HEK293 (cell line): ENCODE measurements around the gene MSMP.

ENCODE experiments used
- CTCF ChIA-PET: fragments of 350-600 bp; formaldehyde crosslinking; extraction: SDS; loops from one replicate; lab custom pipeline; 2021; ENCODE audit warnings: antibody characterized with exemption; lab: Yijun Ruan, JAX
- POLR2A ChIA-PET: fragments of 300-600 bp; formaldehyde crosslinking; extraction: SDS; loops from one replicate; lab custom pipeline; 2020; ENCODE audit warnings: antibody characterized with exemption, inconsistent platforms; lab: Yijun Ruan, JAX
- H3K27ac ChIP-seq: fragments of 200-500 bp; sonication (Bioruptor generic); 2 replicates; pipeline ENCODE4 v1.5.1; 2014; ENCODE audit warnings: low read depth, low read length, control low read depth, inconsistent platforms; ENCODE audit errors: extremely low read depth
- H3K36me3 ChIP-seq, 2 experiments: fragments of 200-500 bp in 1 of 2; sonication (Bioruptor generic) in 1 of 2; 1 replicate in 1 of 2; 2 replicates in 1 of 2; pipeline ENCODE4 v1.5.1; 2014 to 2017; ENCODE audit warnings: inconsistent platforms in 2 of 2, low read length in 2 of 2; ENCODE audit not compliant: control insufficient read depth in 2 of 2, insufficient read depth in 1 of 2
- H3K4me1 ChIP-seq: fragments of 200-500 bp; sonication (Bioruptor generic); 2 replicates; pipeline ENCODE4 v1.5.1; 2014; ENCODE audit warnings: mild to moderate bottlenecking, low read length, inconsistent platforms; ENCODE audit not compliant: control insufficient read depth, insufficient read depth
- H3K4me3 ChIP-seq: 2 replicates; pipeline ENCODE4 v1.5.1; 2011; ENCODE audit warnings: low read depth, mild to moderate bottlenecking, control low read depth, low read length, moderate library complexity
- H3K9me3 ChIP-seq: fragments of 200-500 bp; sonication (Bioruptor generic); 2 replicates; pipeline ENCODE4 v1.5.1; 2014; ENCODE audit warnings: low read depth, low read length, inconsistent platforms; ENCODE audit not compliant: control insufficient read depth, insufficient read depth
- GLIS2 ChIP-seq: fragments of 450-650 bp; formaldehyde crosslinking; IDR thresholded peaks from 2 replicates; pipeline ENCODE4 v1.5.1; 2016; ENCODE audit warnings: missing biosample characterization, missing genetic modification characterization
- KLF1 ChIP-seq: fragments of 450-650 bp; formaldehyde crosslinking; IDR thresholded peaks from 2 replicates; pipeline ENCODE4 v1.5.1; 2016; ENCODE audit warnings: missing biosample characterization, missing genetic modification characterization
- KLF16 ChIP-seq: fragments of 450-650 bp; formaldehyde crosslinking; IDR thresholded peaks from 2 replicates; pipeline ENCODE4 v1.5.1; 2017; ENCODE audit warnings: missing biosample characterization, missing genetic modification characterization
- KLF9 ChIP-seq: fragments of 450-650 bp; formaldehyde crosslinking; IDR thresholded peaks from 2 replicates; pipeline ENCODE4 v1.5.1; 2016; ENCODE audit warnings: missing biosample characterization, missing genetic modification characterization, low read depth
- MZF1 ChIP-seq: fragments of 450-650 bp; formaldehyde crosslinking; IDR thresholded peaks from 2 replicates; pipeline ENCODE4 v1.5.1; 2017; ENCODE audit warnings: missing biosample characterization, missing genetic modification characterization, borderline replicate concordance
- SP3 ChIP-seq: fragments of 450-650 bp; formaldehyde crosslinking; IDR thresholded peaks from 2 replicates; pipeline ENCODE4 v1.5.1; 2016; ENCODE audit warnings: missing biosample characterization, missing genetic modification characterization
- SP7 ChIP-seq: fragments of 450-650 bp; formaldehyde crosslinking; IDR thresholded peaks from 2 replicates; pipeline ENCODE4 v1.5.1; 2016; ENCODE audit warnings: missing biosample characterization, missing genetic modification characterization
- ZBTB48 ChIP-seq: fragments of 450-650 bp; formaldehyde crosslinking; IDR thresholded peaks from 2 replicates; pipeline ENCODE4 v1.5.1; 2016; ENCODE audit warnings: missing biosample characterization, missing genetic modification characterization
- ZNF146 ChIP-seq: fragments of 450-650 bp; formaldehyde crosslinking; IDR thresholded peaks from 2 replicates; pipeline ENCODE4 v1.5.1; 2016; ENCODE audit warnings: missing biosample characterization, missing genetic modification characterization
- ZNF2 ChIP-seq: fragments of 450-650 bp; formaldehyde crosslinking; IDR thresholded peaks from 2 replicates; pipeline ENCODE4 v1.5.1; 2016; ENCODE audit warnings: missing biosample characterization, missing genetic modification characterization
- ZNF223 ChIP-seq: fragments of 450-650 bp; formaldehyde crosslinking; IDR thresholded peaks from 2 replicates; pipeline ENCODE4 v1.5.1; 2016; ENCODE audit warnings: missing biosample characterization, missing genetic modification characterization
- ZNF239 ChIP-seq: fragments of 450-650 bp; formaldehyde crosslinking; IDR thresholded peaks from 2 replicates; pipeline ENCODE4 v1.5.1; 2016; ENCODE audit warnings: missing biosample characterization, missing genetic modification characterization
- ZNF341 ChIP-seq: fragments of 450-650 bp; formaldehyde crosslinking; IDR thresholded peaks from 2 replicates; pipeline ENCODE4; 2016; ENCODE audit warnings: low read depth, missing biosample characterization, missing genetic modification characterization
- ZNF354C ChIP-seq: fragments of 450-650 bp; formaldehyde crosslinking; IDR thresholded peaks from 2 replicates; pipeline ENCODE4 v1.5.1; 2016; ENCODE audit warnings: missing biosample characterization, missing genetic modification characterization, low read depth, borderline replicate concordance
- ZNF843 ChIP-seq: fragments of 450-650 bp; formaldehyde crosslinking; IDR thresholded peaks from 2 replicates; pipeline ENCODE4 v1.5.1; 2016; ENCODE audit warnings: missing biosample characterization, missing genetic modification characterization
- ZXDB ChIP-seq: fragments of 450-650 bp; formaldehyde crosslinking; IDR thresholded peaks from 2 replicates; pipeline ENCODE4 v1.5.1; 2016; ENCODE audit warnings: missing biosample characterization, missing genetic modification characterization
- TF ChIP-seq, protein P1 (sequence below): fragments of 450-650 bp; formaldehyde crosslinking; IDR thresholded peaks from 2 replicates; pipeline ENCODE4 v1.5.1; 2016; ENCODE audit warnings: missing biosample characterization, missing genetic modification characterization
- TF ChIP-seq, protein P2 (sequence below): fragments of 450-650 bp; formaldehyde crosslinking; IDR thresholded peaks from 2 replicates; pipeline ENCODE4 v1.5.1; 2016; ENCODE audit warnings: missing biosample characterization, missing genetic modification characterization
- TF ChIP-seq, protein P3 (sequence below): fragments of 450-650 bp; IDR thresholded peaks from 2 replicates; pipeline ENCODE4 v1.5.1; 2018; ENCODE audit warnings: missing biosample characterization, missing genetic modification characterization
- TF ChIP-seq, protein P4 (sequence below): fragments of 450-650 bp; formaldehyde crosslinking; IDR thresholded peaks from 2 replicates; pipeline ENCODE4 v1.5.1; 2016; ENCODE audit warnings: missing biosample characterization, missing genetic modification characterization
- TF ChIP-seq, protein P5 (sequence below): fragments of 450-650 bp; formaldehyde crosslinking; IDR thresholded peaks from 2 replicates; pipeline ENCODE4 v1.5.1; 2016; ENCODE audit warnings: missing biosample characterization, missing genetic modification characterization
- TF ChIP-seq, protein P6 (sequence below): fragments of 450-650 bp; formaldehyde crosslinking; conservative IDR thresholded peaks from 2 replicates; pipeline ENCODE4 v1.5.1; 2016; ENCODE audit warnings: low read depth, missing biosample characterization, missing genetic modification characterization

The MSMP gene

DNA sequence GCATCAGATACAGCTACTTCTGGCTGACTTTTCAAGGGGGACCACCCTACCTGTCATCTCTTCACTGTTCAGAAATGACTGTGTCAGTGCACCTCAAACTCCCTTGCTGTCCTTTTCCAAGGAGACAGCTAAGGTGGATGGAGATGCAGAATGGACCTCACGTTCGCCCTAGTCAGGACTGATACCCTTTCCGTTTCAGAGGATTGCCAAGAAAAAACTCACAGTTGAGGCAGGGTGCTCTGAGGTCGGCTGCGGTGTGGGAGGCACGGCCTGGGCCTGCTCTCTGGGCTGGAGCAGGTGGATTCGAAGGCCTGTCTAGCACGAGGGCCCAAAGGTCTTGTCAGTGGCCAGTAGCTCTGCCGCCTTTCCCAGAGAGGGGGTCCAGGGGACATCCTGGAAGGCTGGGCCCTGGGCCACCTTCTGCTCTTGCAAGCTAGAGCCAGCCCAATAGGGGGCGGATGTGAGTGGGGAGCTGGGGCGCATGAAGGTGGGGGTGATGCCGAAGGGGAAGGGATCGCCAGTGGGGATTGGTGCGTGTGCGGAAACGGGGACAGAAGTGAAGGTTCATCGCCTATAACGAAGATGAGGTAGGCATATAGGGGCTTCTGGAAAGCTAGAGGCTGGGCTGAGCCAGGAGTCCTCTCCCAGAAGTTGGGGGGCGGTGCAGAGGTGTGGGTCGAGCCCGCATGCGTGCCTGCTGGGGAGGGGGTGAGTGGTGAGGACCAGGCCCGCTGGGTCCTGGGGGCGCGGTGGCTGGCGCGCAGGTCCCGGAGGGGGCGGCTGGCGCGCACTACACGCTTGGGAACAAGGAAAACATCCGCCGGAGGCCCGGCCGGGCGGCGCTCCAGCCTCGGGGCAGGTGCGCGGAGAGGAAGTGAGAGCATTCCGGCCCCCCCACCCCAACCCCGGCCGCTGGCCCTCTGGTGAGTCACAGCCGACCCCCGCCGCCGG, 2.5 kb upstream of the MSMP start:
- Histone ChIP-seq H3K9me3 (no peaks in the 10 kb centered on the region), H3K27ac (peak overlapping the region; percentile 94), H3K4me1 (peaks cover 10% of the 10 kb centered on the region), H3K36me3 (peaks cover 0 to 48% of the 10 kb centered on the region in 2 experiments; a peak in 1 of 3 replicates), H3K4me3 (peak overlapping the region; percentile 71)
- POLR2A ChIA-PET, result interaction anchor here (0.6 to 2.6 kb wide), 16 partner anchors 9 to 411 kb away, joined by 3 to 21 read pairs (median 3); partner anchors contain the start of genes CREB3, GBA2, HINT2 and RGP1
- CTCF ChIA-PET, result interaction anchor here (0.6 to 3.9 kb wide), 19 partner anchors 8 to 687 kb away, joined by 3 to 20 read pairs (median 4); partner anchors contain the start of genes CREB3, GBA2, RGP1 and TLN1
- TF ChIP-seq, protein P1, sequence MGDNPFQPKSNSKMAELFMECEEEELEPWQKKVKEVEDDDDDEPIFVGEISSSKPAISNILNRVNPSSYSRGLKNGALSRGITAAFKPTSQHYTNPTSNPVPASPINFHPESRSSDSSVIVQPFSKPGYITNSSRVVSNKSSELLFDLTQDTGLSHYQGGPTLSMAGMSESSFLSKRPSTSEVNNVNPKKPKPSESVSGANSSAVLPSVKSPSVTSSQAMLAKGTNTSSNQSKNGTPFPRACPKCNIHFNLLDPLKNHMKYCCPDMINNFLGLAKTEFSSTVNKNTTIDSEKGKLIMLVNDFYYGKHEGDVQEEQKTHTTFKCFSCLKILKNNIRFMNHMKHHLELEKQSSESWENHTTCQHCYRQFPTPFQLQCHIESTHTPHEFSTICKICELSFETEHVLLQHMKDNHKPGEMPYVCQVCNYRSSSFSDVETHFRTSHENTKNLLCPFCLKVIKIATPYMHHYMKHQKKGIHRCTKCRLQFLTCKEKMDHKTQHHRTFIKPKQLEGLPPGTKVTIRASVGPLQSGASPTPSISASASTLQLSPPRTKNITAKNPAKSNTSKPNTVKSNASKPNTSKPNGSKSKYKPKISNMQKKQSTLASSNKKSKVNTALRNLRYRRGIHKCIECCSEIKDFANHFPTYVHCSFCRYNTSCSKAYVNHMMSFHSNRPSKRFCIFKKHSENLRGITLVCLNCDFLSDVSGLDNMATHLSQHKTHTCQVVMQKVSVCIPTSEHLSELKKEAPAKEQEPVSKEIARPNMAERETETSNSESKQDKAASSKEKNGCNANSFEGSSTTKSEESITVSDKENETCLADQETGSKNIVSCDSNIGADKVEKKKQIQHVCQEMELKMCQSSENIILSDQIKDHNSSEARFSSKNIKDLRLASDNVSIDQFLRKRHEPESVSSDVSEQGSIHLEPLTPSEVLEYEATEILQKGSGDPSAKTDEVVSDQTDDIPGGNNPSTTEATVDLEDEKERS (tag by site-specific recombination), result no peak
- 0 out of 2 replicates have a peak, but pooled peaks have one; percentile 12 for TF ChIP-seq ZNF843
- peak; percentile 12; the same call in 1 of the 2 replicates for TF ChIP-seq KLF1 (tag by site-specific recombination)
- TF ChIP-seq, protein P2, sequence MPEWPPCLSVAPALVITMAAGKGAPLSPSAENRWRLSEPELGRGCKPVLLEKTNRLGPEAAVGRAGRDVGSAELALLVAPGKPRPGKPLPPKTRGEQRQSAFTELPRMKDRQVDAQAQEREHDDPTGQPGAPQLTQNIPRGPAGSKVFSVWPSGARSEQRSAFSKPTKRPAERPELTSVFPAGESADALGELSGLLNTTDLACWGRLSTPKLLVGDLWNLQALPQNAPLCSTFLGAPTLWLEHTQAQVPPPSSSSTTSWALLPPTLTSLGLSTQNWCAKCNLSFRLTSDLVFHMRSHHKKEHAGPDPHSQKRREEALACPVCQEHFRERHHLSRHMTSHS (tag by site-specific recombination), result no peak
- no peak for TF ChIP-seq SP7 (tag by site-specific recombination)
- TF ChIP-seq ZXDB (tag by site-specific recombination), result peak; percentile 21; the same call in 1 of the 2 replicates
- TF ChIP-seq ZNF146 (tag by site-specific recombination), result 0 out of 2 replicates have a peak, but pooled peaks have one; percentile 3
- no peak for TF ChIP-seq ZNF354C (tag by site-specific recombination)
- peak; percentile 72; the same call in 1 of the 2 replicates for TF ChIP-seq ZBTB48
- TF ChIP-seq ZNF341 (tag by site-specific recombination), result peak; percentile 19; the same call in 1 of the 2 replicates
- TF ChIP-seq, protein P3, sequence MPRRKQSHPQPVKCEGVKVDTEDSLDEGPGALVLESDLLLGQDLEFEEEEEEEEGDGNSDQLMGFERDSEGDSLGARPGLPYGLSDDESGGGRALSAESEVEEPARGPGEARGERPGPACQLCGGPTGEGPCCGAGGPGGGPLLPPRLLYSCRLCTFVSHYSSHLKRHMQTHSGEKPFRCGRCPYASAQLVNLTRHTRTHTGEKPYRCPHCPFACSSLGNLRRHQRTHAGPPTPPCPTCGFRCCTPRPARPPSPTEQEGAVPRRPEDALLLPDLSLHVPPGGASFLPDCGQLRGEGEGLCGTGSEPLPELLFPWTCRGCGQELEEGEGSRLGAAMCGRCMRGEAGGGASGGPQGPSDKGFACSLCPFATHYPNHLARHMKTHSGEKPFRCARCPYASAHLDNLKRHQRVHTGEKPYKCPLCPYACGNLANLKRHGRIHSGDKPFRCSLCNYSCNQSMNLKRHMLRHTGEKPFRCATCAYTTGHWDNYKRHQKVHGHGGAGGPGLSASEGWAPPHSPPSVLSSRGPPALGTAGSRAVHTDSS (tag by site-specific recombination), result no peak
- TF ChIP-seq SP3 (tag by site-specific recombination), result 0 out of 2 replicates have a peak, but pooled peaks have one; percentile 24
- TF ChIP-seq MZF1 (tag by site-specific recombination), result peak; percentile 97
- TF ChIP-seq KLF16, result peak; percentile 31; the same call in 1 of the 2 replicates
- TF ChIP-seq, protein P4, sequence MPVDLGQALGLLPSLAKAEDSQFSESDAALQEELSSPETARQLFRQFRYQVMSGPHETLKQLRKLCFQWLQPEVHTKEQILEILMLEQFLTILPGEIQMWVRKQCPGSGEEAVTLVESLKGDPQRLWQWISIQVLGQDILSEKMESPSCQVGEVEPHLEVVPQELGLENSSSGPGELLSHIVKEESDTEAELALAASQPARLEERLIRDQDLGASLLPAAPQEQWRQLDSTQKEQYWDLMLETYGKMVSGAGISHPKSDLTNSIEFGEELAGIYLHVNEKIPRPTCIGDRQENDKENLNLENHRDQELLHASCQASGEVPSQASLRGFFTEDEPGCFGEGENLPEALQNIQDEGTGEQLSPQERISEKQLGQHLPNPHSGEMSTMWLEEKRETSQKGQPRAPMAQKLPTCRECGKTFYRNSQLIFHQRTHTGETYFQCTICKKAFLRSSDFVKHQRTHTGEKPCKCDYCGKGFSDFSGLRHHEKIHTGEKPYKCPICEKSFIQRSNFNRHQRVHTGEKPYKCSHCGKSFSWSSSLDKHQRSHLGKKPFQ (tag by site-specific recombination), result no peak
- TF ChIP-seq GLIS2 (tag by site-specific recombination), result peak; percentile 68; the same call in 1 of the 2 replicates
- peak; percentile 55; the same call in 1 of the 2 replicates for TF ChIP-seq KLF9 (tag by site-specific recombination)
- TF ChIP-seq, protein P5, sequence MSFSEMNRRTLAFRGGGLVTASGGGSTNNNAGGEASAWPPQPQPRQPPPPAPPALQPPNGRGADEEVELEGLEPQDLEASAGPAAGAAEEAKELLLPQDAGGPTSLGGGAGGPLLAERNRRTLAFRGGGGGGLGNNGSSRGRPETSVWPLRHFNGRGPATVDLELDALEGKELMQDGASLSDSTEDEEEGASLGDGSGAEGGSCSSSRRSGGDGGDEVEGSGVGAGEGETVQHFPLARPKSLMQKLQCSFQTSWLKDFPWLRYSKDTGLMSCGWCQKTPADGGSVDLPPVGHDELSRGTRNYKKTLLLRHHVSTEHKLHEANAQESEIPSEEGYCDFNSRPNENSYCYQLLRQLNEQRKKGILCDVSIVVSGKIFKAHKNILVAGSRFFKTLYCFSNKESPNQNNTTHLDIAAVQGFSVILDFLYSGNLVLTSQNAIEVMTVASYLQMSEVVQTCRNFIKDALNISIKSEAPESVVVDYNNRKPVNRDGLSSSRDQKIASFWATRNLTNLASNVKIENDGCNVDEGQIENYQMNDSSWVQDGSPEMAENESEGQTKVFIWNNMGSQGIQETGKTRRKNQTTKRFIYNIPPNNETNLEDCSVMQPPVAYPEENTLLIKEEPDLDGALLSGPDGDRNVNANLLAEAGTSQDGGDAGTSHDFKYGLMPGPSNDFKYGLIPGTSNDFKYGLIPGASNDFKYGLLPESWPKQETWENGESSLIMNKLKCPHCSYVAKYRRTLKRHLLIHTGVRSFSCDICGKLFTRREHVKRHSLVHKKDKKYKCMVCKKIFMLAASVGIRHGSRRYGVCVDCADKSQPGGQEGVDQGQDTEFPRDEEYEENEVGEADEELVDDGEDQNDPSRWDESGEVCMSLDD (tag by site-specific recombination), result peak; percentile 50; the same call in 1 of the 2 replicates
- peak; percentile 58 for TF ChIP-seq ZNF2
- peak; percentile 99 for TF ChIP-seq ZNF223 (tag by site-specific recombination)
- TF ChIP-seq ZNF239 (tag by site-specific recombination), result no peak
- TF ChIP-seq, protein P6, sequence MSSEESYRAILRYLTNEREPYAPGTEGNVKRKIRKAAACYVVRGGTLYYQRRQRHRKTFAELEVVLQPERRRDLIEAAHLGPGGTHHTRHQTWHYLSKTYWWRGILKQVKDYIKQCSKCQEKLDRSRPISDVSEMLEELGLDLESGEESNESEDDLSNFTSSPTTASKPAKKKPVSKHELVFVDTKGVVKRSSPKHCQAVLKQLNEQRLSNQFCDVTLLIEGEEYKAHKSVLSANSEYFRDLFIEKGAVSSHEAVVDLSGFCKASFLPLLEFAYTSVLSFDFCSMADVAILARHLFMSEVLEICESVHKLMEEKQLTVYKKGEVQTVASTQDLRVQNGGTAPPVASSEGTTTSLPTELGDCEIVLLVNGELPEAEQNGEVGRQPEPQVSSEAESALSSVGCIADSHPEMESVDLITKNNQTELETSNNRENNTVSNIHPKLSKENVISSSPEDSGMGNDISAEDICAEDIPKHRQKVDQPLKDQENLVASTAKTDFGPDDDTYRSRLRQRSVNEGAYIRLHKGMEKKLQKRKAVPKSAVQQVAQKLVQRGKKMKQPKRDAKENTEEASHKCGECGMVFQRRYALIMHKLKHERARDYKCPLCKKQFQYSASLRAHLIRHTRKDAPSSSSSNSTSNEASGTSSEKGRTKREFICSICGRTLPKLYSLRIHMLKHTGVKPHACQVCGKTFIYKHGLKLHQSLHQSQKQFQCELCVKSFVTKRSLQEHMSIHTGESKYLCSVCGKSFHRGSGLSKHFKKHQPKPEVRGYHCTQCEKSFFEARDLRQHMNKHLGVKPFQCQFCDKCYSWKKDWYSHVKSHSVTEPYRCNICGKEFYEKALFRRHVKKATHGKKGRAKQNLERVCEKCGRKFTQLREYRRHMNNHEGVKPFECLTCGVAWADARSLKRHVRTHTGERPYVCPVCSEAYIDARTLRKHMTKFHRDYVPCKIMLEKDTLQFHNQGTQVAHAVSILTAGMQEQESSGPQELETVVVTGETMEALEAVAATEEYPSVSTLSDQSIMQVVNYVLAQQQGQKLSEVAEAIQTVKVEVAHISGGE, result peak; percentile 47; the same call in 1 of the 2 replicates
